ENCODE data around the gene FAM118B.

GRCh38 chr11:126308271-126308671, 96.7 kb downstream of the FAM118B start:
- no peak for TF ChIP-seq RFX5 (IDR thresholded peaks at IDR 0.05; ENCODE audit: borderline replicate concordance, low read depth, low read length)
- TF ChIP-seq, protein P1, sequence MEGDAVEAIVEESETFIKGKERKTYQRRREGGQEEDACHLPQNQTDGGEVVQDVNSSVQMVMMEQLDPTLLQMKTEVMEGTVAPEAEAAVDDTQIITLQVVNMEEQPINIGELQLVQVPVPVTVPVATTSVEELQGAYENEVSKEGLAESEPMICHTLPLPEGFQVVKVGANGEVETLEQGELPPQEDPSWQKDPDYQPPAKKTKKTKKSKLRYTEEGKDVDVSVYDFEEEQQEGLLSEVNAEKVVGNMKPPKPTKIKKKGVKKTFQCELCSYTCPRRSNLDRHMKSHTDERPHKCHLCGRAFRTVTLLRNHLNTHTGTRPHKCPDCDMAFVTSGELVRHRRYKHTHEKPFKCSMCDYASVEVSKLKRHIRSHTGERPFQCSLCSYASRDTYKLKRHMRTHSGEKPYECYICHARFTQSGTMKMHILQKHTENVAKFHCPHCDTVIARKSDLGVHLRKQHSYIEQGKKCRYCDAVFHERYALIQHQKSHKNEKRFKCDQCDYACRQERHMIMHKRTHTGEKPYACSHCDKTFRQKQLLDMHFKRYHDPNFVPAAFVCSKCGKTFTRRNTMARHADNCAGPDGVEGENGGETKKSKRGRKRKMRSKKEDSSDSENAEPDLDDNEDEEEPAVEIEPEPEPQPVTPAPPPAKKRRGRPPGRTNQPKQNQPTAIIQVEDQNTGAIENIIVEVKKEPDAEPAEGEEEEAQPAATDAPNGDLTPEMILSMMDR (IDR thresholded peaks at IDR 0.05; ENCODE audit: control extremely low read depth in 1 of 3, insufficient read depth in 1 of 3, low read depth in 1 of 3, low read length in 3 of 3) = no peak
- no peak for TF ChIP-seq EZH2 (IDR thresholded peaks at IDR 0.05; ENCODE audit: low read depth, low read length, severe bottlenecking)
- no peak for TF ChIP-seq ZNF274 (IDR thresholded peaks at IDR 0.05; ENCODE audit: borderline replicate concordance, extremely low read depth, low read length)
